ENCODE results near the gene TBXAS1. TPM values are rescaled to one million over a fixed set of nuclear protein-coding genes. Genes with fewer than 3 reads are reported as not detected.

Gene TBXAS1
- total and polyA plus RNA-seq, 2 donors (not counting 3 experiments of a cell fraction or from before 2014, with no cell fraction given): 2.1 to 4.3 TPM

DNA sequence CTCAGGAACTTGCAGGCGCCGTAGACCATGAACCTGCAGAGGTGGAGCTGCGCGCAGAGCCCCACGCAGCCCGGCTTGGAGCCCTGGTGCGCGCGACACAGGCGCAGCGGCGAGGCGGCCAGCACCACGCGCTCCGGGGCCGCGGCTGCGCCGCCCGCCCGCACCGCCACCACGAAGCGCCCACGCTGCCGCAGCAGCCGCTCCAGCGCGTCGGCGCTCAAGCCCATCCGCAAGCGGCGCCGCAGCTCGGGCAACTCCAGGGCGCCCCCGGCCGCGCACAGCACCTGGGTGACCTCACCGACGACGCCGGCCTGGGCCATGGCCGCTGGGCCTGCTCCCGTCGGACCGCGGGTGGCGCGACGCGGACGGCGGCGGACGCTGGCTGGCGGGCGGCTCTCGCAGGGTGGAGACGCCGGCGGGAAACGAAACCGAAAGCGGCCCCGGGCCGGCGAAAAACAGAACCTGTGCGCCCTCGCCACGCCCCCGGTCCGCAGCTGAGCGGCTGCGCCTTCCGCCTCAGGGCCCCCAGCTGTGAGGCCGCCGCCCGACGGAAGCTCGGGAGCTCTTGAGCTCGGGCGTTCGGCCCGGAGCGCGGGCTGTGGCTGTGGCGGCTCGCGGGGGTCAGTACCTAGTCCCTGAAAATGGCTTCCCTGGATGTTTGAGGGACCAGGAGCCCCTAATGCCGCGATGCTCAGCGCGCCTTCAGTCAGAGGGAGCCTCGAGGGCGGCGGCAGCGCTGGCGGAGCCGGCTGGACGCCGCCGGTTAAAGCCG is 233.7 kb downstream of the TBXAS1 start, which contains the start of gene PARP12:
Gene PARP12, minus strand, starts transcription at position 424 of the 772 bp plus-strand sequence. Its CDS starts 104 bp downstream, at position 320.
- Histone ChIP-seq H3K27ac (ENCODE audit: insufficient read depth, low read depth, low read length) (peak within 1 kb of the TSS; percentile 84), H2AFZ (ENCODE audit: low read depth, low read length) (peak within 1 kb of the TSS; percentile 95), H3K4me2 (ENCODE audit: insufficient read depth, low read length) (peak within 1 kb of the TSS; percentile 48), H3K9me1 (replicated peaks; ENCODE audit: control insufficient read depth, extremely low read depth, insufficient read depth, low read length) (no peaks in the 10 kb centered on the region), H3K27me3 (ENCODE audit: control insufficient read depth in 2 of 2, insufficient read depth in 2 of 2, low read length in 2 of 2) (no peaks in the 10 kb centered on the region), H3K4me1 (ENCODE audit: control insufficient read depth, extremely low read depth, insufficient read depth, low read length) (peaks cover 36% of the 10 kb centered on the region), H3K9ac (replicated peaks; ENCODE audit: extremely low read depth, insufficient read depth, low read length) (peak within 1 kb of the TSS; percentile 82), H3K4me3 (replicated peaks in 1 of 3; ENCODE audit: insufficient read depth in 1 of 3, low read depth in 1 of 3, low read length in 3 of 3) (peak within 1 kb of the TSS; percentile 53 to 77 (median 71)), H3K36me3 (ENCODE audit: control insufficient read depth in 2 of 2, extremely low read depth in 1 of 2, insufficient read depth in 2 of 2, low read length in 2 of 2) (peaks cover 0 to 1% of the 10 kb centered on the region in 2 experiments), H3K79me2 (ENCODE audit: control insufficient read depth, insufficient read depth, low read length) (peaks cover 32% of the 10 kb centered on the region), H4K20me1 (replicated peaks; ENCODE audit: control insufficient read depth, extremely low read depth, insufficient read depth, low read length) (no peaks in the 10 kb centered on the region), H3K9me3 (replicated peaks; ENCODE audit: control insufficient read depth, insufficient read depth, low read length) (peaks cover 6% of the 10 kb centered on the region)
- intact Hi-C loops (cut with micrococcal nuclease): loop anchor here (10.0 kb wide), 1 partner anchor 262 kb away; no protein-coding TSS in a partner anchor
- DNase-seq (ENCODE audit: low read depth, low spot score) (peak; percentile 85), FAIRE-seq (no peak)
- dilution Hi-C loops (cut with MboI; ENCODE audit: extremely low pct_ligation_motif_present, low sequenced_read_pairs): no loop called here
- ChIA-PET POLR2A (interaction anchor here (0.6 to 1.3 kb wide), 3 partner anchors 24 to 860 kb away, joined by 3 to 4 read pairs (median 3); no protein-coding TSS in a partner anchor), CTCF (interaction anchor here (0.9 to 10.0 kb wide), 2 partner anchors 22 to 146 kb away, joined by 3 to 66 read pairs; no protein-coding TSS in a partner anchor)
- no TSS peak for BruUV-seq (replicated peaks)
- TF ChIP-seq GATA2 (IDR thresholded peaks at IDR 0.05; ENCODE audit: insufficient read depth, insufficient read length, low read depth, low read length) (no peak), FOS (IDR thresholded peaks at IDR 0.05; ENCODE audit: borderline replicate concordance, insufficient read depth, low read length) (peak; percentile 8), POLR2A (IDR thresholded peaks at IDR 0.05; ENCODE audit: low read depth, low read length) (peak; percentile 64)

DNA sequence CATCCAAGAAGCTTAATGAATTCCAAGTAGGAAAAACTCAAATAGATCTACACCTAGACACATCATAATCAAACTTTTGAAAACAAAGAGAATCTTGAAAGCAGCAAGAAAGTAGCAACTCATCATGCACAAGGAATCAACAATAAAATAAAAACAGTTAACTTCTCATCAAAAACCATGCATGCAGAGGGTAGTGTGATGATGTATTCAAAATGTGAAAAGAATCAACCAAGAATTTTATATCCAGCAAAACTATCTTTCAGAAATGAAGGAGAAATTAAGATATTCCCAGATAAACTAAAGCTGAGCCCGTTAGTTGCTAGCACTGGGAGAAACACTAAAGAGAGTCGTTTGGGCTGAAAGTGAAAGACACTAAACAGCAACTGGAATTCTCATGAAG is 238.0 kb downstream of the TBXAS1 start:
- Histone ChIP-seq H3K27ac (ENCODE audit: insufficient read depth, low read depth, low read length) (no peak overlapping the region), H3K36me3 (ENCODE audit: control insufficient read depth in 2 of 2, extremely low read depth in 1 of 2, insufficient read depth in 2 of 2, low read length in 2 of 2) (no peaks in the 10 kb centered on the region), H2AFZ (ENCODE audit: low read depth, low read length) (no peak overlapping the region), H4K20me1 (replicated peaks; ENCODE audit: control insufficient read depth, extremely low read depth, insufficient read depth, low read length) (no peaks in the 10 kb centered on the region), H3K9ac (replicated peaks; ENCODE audit: extremely low read depth, insufficient read depth, low read length) (no peak overlapping the region), H3K4me3 (replicated peaks in 1 of 3; ENCODE audit: insufficient read depth in 1 of 3, low read depth in 1 of 3, low read length in 3 of 3) (no peak overlapping the region), H3K9me3 (replicated peaks; ENCODE audit: control insufficient read depth, insufficient read depth, low read length) (peaks cover 6% of the 10 kb centered on the region), H3K4me2 (ENCODE audit: insufficient read depth, low read length) (no peak overlapping the region), H3K27me3 (ENCODE audit: control insufficient read depth in 2 of 2, insufficient read depth in 2 of 2, low read length in 2 of 2) (no peaks in the 10 kb centered on the region), H3K9me1 (replicated peaks; ENCODE audit: control insufficient read depth, extremely low read depth, insufficient read depth, low read length) (no peaks in the 10 kb centered on the region), H3K4me1 (ENCODE audit: control insufficient read depth, extremely low read depth, insufficient read depth, low read length) (peaks cover 4% of the 10 kb centered on the region), H3K79me2 (ENCODE audit: control insufficient read depth, insufficient read depth, low read length) (peaks cover 3% of the 10 kb centered on the region)
- intact Hi-C loops (cut with micrococcal nuclease): loop anchor here (10.0 kb wide), 1 partner anchor 258 kb away; no protein-coding TSS in a partner anchor
- DNase-seq (ENCODE audit: low read depth, low spot score) (no peak), FAIRE-seq (no peak)
- POLR2A ChIA-PET: no interaction called here
- TF ChIP-seq, protein P1, sequence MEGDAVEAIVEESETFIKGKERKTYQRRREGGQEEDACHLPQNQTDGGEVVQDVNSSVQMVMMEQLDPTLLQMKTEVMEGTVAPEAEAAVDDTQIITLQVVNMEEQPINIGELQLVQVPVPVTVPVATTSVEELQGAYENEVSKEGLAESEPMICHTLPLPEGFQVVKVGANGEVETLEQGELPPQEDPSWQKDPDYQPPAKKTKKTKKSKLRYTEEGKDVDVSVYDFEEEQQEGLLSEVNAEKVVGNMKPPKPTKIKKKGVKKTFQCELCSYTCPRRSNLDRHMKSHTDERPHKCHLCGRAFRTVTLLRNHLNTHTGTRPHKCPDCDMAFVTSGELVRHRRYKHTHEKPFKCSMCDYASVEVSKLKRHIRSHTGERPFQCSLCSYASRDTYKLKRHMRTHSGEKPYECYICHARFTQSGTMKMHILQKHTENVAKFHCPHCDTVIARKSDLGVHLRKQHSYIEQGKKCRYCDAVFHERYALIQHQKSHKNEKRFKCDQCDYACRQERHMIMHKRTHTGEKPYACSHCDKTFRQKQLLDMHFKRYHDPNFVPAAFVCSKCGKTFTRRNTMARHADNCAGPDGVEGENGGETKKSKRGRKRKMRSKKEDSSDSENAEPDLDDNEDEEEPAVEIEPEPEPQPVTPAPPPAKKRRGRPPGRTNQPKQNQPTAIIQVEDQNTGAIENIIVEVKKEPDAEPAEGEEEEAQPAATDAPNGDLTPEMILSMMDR (IDR thresholded peaks at IDR 0.05; ENCODE audit: extremely low read depth in 1 of 2, insufficient read depth in 1 of 2, low read depth in 1 of 2, low read length in 2 of 2): no peak
- TF ChIP-seq, protein P2, sequence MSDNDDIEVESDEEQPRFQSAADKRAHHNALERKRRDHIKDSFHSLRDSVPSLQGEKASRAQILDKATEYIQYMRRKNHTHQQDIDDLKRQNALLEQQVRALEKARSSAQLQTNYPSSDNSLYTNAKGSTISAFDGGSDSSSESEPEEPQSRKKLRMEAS (IDR thresholded peaks at IDR 0.05; ENCODE audit: insufficient read depth, insufficient read length): no peak
- TF ChIP-seq MYC (IDR thresholded peaks at IDR 0.05; ENCODE audit: low read depth, low read length): no peak
- TF ChIP-seq FOS (IDR thresholded peaks at IDR 0.05; ENCODE audit: borderline replicate concordance, insufficient read depth, low read length): no peak
- TF ChIP-seq POLR2AphosphoS5 (IDR thresholded peaks at IDR 0.05; ENCODE audit: insufficient read depth, low read depth, low read length): no peak
- TF ChIP-seq POLR2A (IDR thresholded peaks at IDR 0.05; ENCODE audit: low read depth, low read length): no peak
- no peak for TF ChIP-seq JUN (IDR thresholded peaks at IDR 0.05; ENCODE audit: borderline replicate concordance, insufficient read depth, insufficient read length, low read depth)
- TF ChIP-seq EZH2 (IDR thresholded peaks at IDR 0.05; ENCODE audit: borderline replicate concordance, low read depth, low read length, severe bottlenecking): no peak
- no peak for TF ChIP-seq GATA2 (IDR thresholded peaks at IDR 0.05; ENCODE audit: insufficient read depth, insufficient read length, low read depth, low read length)
- BruUV-seq (replicated peaks): no TSS peak
- dilution Hi-C loops (cut with MboI; ENCODE audit: extremely low pct_ligation_motif_present, low sequenced_read_pairs): no loop called here
- CTCF ChIA-PET: no interaction called here
